Neural cell (in vitro differentiated cells): ENCODE data around the gene HNRNPF. TPM values are rescaled to one million over a fixed set of nuclear protein-coding genes. Genes with fewer than 3 reads are reported as not detected.

ENCODE experiments used
- H2AFZ ChIP-seq: fragments of 200-600, 300-800 bp; sonication (generic), shearing (Covaris generic); 2 replicates; pipeline ENCODE4 v1.6.0; 2014; ENCODE audit warnings: low read depth, mild to moderate bottlenecking, antibody characterized with exemption, low read length, moderate library complexity
- H3F3A ChIP-seq: fragments of 200-600 bp; shearing (Covaris generic); 2 replicates; pipeline ENCODE4 v1.6.1; 2016; ENCODE audit warnings: mild to moderate bottlenecking, moderate library complexity, mixed read lengths, antibody characterized with exemption, low read length; ENCODE audit not compliant: insufficient read depth, poor library complexity, severe bottlenecking
- H3K27ac ChIP-seq: fragments of 200-600, 300-800 bp; sonication (generic), shearing (Covaris generic); 2 replicates; pipeline ENCODE4 v1.5.1; 2014; ENCODE audit warnings: mild to moderate bottlenecking, low read length, moderate library complexity
- H3K27me3 ChIP-seq: fragments of 300-800, 200-600 bp; sonication (generic), shearing (Covaris generic); 2 replicates; pipeline ENCODE4 v1.6.0; 2014; ENCODE audit warnings: mild to moderate bottlenecking, low read depth, low read length, moderate library complexity; ENCODE audit not compliant: insufficient read depth
- H3K36me3 ChIP-seq: fragments of 300-800, 200-600 bp; sonication (generic), shearing (Covaris generic); 2 replicates; pipeline ENCODE4 v1.5.1; 2014; ENCODE audit warnings: mild to moderate bottlenecking, antibody characterized with exemption, low read length, moderate library complexity; ENCODE audit not compliant: insufficient read depth
- H3K4me2 ChIP-seq: fragments of 300-800, 200-600 bp; sonication (generic), shearing (Covaris generic); 2 replicates; pipeline ENCODE4 v1.6.0; 2014; ENCODE audit warnings: mild to moderate bottlenecking, low read length
- H3K4me3 ChIP-seq: fragments of 300-800, 200-600 bp; sonication (generic), shearing (Covaris generic); 2 replicates; pipeline ENCODE4 v1.5.1; 2014; ENCODE audit warnings: mild to moderate bottlenecking, low read length, moderate library complexity
- H3K79me2 ChIP-seq: fragments of 200-600 bp; shearing (Covaris generic); replicated peaks from 2 replicates; pipeline ENCODE4 v1.6.0; 2014; ENCODE audit warnings: mild to moderate bottlenecking, low read length, moderate library complexity; ENCODE audit not compliant: insufficient read depth
- H3K9ac ChIP-seq: fragments of 300-800, 200-600 bp; sonication (generic), shearing (Covaris generic); 2 replicates; pipeline ENCODE4 v1.6.1; 2016; ENCODE audit warnings: mild to moderate bottlenecking, low read length, mixed read lengths
- H3K9me2 ChIP-seq: fragments of 200-600 bp; shearing (Covaris generic); 2 replicates; pipeline ENCODE4 v1.6.1; 2016; ENCODE audit warnings: mild to moderate bottlenecking, low read length, mixed read lengths; ENCODE audit not compliant: insufficient read depth
- H3K9me3 ChIP-seq: fragments of 200-600, 300-800 bp; sonication (generic), shearing (Covaris generic); 2 replicates; pipeline ENCODE4 v1.6.1; 2016; ENCODE audit warnings: mild to moderate bottlenecking, mixed run types, low read length, moderate library complexity, mixed read lengths
- H4K20me1 ChIP-seq: fragments of 200-600 bp; shearing (Covaris generic); 2 replicates; pipeline ENCODE4 v1.6.1; 2016; ENCODE audit warnings: mild to moderate bottlenecking, mixed run types; ENCODE audit not compliant: insufficient read depth
- EP300 ChIP-seq: fragments of 450-650 bp; conservative IDR thresholded peaks from 2 replicates; pipeline ENCODE4 v1.6.1; 2014; ENCODE audit warnings: antibody characterized with exemption, mild to moderate bottlenecking, moderate library complexity; ENCODE audit not compliant: poor library complexity, severe bottlenecking
- EZH2 ChIP-seq: fragments of 200-600, 300-800 bp; shearing (Covaris generic), sonication (generic); IDR thresholded peaks from 2 replicates; pipeline ENCODE4 v1.6.1; 2014; ENCODE audit warnings: antibody characterized with exemption, low read length, borderline replicate concordance, mild to moderate bottlenecking; ENCODE audit not compliant: insufficient read depth, poor library complexity, severe bottlenecking
- MXI1 ChIP-seq: fragments of 450-650 bp; conservative IDR thresholded peaks from 2 replicates; pipeline ENCODE4 v1.6.1; 2014; ENCODE audit warnings: antibody characterized with exemption, mild to moderate bottlenecking; ENCODE audit not compliant: poor library complexity, severe bottlenecking
- POLR2AphosphoS5 ChIP-seq: IDR thresholded peaks from 2 replicates; pipeline ENCODE4 v1.6.1; 2012
- RAD21 ChIP-seq: fragments of 450-650 bp; conservative IDR thresholded peaks from 2 replicates; pipeline ENCODE4 v1.6.1; 2014; ENCODE audit warnings: antibody characterized with exemption, mild to moderate bottlenecking, moderate library complexity
- SMC3 ChIP-seq: fragments of 450-650 bp; conservative IDR thresholded peaks from 2 replicates; pipeline ENCODE4 v1.6.1; 2014; ENCODE audit warnings: antibody characterized with exemption, mild to moderate bottlenecking, moderate library complexity; ENCODE audit not compliant: poor library complexity
- TAF1 ChIP-seq: IDR thresholded peaks from 2 replicates; pipeline ENCODE4 v1.6.1; 2012; ENCODE audit warnings: low read depth
- polyA plus RNA-seq: library from polyadenylated mRNA; depleted of rRNA; stranded (reverse); fragments of >200 nt; gene quantifications from 2 replicates; pipeline ENCODE4 v1.2.3, GENCODE V29; 2014
- TF ChIP-seq, protein P1 (sequence below): IDR thresholded peaks from 2 replicates; pipeline ENCODE4 v1.6.1; 2012; ENCODE audit warnings: borderline replicate concordance
- TF ChIP-seq, protein P2 (sequence below): fragments of 450-650 bp; IDR thresholded peaks from 2 replicates; pipeline ENCODE4 v1.5.1; 2014; ENCODE audit warnings: antibody characterized with exemption, mild to moderate bottlenecking, moderate library complexity; ENCODE audit not compliant: poor library complexity, severe bottlenecking

Gene HNRNPF
- polyA plus RNA-seq, 1 donor from 2014 or later = 65.0 TPM

DNA sequence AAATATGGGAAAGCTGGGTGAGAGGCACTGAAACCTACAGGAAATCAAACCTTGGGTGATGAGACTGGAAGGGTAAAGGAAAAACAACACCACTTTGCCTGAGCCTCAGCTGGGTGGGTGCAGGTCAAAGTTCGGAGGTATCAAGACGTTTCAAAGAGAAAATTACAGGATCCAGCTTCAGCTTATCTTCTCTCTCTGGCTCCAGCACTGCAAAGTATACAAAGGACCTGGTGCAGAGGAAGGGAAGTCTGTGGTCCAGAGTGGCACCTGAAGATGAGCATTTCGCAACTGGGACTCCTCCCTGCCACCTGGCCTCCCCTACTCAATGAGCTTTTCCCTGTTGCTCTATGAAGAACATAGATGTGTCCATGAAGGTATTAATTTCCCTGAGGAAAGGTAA is 44.0 kb downstream of the HNRNPF start:
- H3K9me3 ChIP-seq = no peaks in the 10 kb centered on the region
- H2AFZ ChIP-seq = no peak overlapping the region
- no peaks in the 10 kb centered on the region for H3K27me3 ChIP-seq
- H3K36me3 ChIP-seq = no peaks in the 10 kb centered on the region
- no peaks in the 10 kb centered on the region for H4K20me1 ChIP-seq
- no peaks in the 10 kb centered on the region for H3K9me2 ChIP-seq
- TF ChIP-seq EP300 (no peak), RAD21 (no peak), POLR2AphosphoS5 (no peak), TAF1 (no peak), SMC3 (no peak), EZH2 (no peak), MXI1 (no peak)
- TF ChIP-seq, protein P1, sequence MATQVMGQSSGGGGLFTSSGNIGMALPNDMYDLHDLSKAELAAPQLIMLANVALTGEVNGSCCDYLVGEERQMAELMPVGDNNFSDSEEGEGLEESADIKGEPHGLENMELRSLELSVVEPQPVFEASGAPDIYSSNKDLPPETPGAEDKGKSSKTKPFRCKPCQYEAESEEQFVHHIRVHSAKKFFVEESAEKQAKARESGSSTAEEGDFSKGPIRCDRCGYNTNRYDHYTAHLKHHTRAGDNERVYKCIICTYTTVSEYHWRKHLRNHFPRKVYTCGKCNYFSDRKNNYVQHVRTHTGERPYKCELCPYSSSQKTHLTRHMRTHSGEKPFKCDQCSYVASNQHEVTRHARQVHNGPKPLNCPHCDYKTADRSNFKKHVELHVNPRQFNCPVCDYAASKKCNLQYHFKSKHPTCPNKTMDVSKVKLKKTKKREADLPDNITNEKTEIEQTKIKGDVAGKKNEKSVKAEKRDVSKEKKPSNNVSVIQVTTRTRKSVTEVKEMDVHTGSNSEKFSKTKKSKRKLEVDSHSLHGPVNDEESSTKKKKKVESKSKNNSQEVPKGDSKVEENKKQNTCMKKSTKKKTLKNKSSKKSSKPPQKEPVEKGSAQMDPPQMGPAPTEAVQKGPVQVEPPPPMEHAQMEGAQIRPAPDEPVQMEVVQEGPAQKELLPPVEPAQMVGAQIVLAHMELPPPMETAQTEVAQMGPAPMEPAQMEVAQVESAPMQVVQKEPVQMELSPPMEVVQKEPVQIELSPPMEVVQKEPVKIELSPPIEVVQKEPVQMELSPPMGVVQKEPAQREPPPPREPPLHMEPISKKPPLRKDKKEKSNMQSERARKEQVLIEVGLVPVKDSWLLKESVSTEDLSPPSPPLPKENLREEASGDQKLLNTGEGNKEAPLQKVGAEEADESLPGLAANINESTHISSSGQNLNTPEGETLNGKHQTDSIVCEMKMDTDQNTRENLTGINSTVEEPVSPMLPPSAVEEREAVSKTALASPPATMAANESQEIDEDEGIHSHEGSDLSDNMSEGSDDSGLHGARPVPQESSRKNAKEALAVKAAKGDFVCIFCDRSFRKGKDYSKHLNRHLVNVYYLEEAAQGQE = no peak
- TF ChIP-seq, protein P2, sequence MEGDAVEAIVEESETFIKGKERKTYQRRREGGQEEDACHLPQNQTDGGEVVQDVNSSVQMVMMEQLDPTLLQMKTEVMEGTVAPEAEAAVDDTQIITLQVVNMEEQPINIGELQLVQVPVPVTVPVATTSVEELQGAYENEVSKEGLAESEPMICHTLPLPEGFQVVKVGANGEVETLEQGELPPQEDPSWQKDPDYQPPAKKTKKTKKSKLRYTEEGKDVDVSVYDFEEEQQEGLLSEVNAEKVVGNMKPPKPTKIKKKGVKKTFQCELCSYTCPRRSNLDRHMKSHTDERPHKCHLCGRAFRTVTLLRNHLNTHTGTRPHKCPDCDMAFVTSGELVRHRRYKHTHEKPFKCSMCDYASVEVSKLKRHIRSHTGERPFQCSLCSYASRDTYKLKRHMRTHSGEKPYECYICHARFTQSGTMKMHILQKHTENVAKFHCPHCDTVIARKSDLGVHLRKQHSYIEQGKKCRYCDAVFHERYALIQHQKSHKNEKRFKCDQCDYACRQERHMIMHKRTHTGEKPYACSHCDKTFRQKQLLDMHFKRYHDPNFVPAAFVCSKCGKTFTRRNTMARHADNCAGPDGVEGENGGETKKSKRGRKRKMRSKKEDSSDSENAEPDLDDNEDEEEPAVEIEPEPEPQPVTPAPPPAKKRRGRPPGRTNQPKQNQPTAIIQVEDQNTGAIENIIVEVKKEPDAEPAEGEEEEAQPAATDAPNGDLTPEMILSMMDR = no peak
- no peak overlapping the region for H3K27ac ChIP-seq
- no peak overlapping the region for H3K9ac ChIP-seq
- H3K4me3 ChIP-seq = no peak overlapping the region
- H3F3A ChIP-seq = no peaks in the 10 kb centered on the region
- no peak overlapping the region for H3K4me2 ChIP-seq
- H3K79me2 ChIP-seq = no peaks in the 10 kb centered on the region

DNA sequence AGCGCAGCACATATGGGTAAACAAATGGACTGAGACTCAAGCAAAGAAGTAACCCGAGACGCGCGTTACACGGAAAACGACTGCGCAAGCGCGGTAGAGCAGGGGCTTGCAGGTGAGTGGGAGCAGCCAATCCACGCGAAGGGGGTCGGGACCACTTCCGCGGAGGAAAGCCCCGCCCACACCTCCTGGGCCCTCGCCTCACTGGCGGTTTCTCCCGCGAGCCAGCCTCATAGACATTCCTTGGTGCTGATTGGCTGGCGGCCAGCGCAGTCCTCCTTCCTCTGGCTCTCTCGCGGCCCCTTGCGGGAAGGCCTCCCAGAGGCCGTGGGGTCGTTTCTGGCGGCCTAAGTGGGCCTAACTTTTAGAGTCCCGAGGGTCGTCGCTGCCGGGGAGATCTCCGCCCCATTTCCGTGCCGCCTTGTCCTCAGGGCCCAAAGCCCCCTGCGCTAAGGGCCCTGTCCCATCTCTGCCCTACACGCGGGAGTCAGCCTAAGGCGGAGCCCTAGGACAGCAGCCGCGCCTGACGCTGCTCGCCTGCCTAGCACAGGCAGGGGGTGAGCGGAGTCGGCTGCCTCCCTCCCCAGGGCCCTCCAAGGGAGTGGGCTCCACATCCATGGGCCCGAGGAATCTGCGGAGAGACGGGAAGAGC is 46.7 kb downstream of the HNRNPF start:
- Histone ChIP-seq H3K36me3 (no peaks in the 10 kb centered on the region), H3F3A (no peaks in the 10 kb centered on the region), H3K9me3 (no peaks in the 10 kb centered on the region), H3K9me2 (no peaks in the 10 kb centered on the region), H4K20me1 (no peaks in the 10 kb centered on the region), H3K79me2 (no peaks in the 10 kb centered on the region), H3K4me3 (peak overlapping the region; percentile 45), H3K27ac (no peak overlapping the region), H3K4me2 (no peak overlapping the region), H3K27me3 (no peaks in the 10 kb centered on the region), H3K9ac (no peak overlapping the region), H2AFZ (no peak overlapping the region)
- TF ChIP-seq POLR2AphosphoS5 = no peak
